Fibroblast of lung (primary cell): ENCODE data around the gene IL22RA2.

Experiments used
- EZH2 ChIP-seq: IDR thresholded peaks from 2 replicates; pipeline ENCODE4 v1.5.1; 2012; ENCODE audit warnings: low read length, control low read depth, mild to moderate bottlenecking; ENCODE audit errors: missing control alignments
- TF ChIP-seq, protein P1 (sequence below), 2 donors: IDR thresholded peaks in 1 of 2; conservative IDR thresholded peaks in 1 of 2; 1 replicate in 1 of 2; 2 replicates in 1 of 2; pipeline ENCODE4 v1.5.1; 2011 to 2012; ENCODE audit warnings: low read length in 2 of 2, control low read depth in 1 of 2, inconsistent platforms in 1 of 2, low read depth in 1 of 2, mild to moderate bottlenecking in 1 of 2

DNA sequence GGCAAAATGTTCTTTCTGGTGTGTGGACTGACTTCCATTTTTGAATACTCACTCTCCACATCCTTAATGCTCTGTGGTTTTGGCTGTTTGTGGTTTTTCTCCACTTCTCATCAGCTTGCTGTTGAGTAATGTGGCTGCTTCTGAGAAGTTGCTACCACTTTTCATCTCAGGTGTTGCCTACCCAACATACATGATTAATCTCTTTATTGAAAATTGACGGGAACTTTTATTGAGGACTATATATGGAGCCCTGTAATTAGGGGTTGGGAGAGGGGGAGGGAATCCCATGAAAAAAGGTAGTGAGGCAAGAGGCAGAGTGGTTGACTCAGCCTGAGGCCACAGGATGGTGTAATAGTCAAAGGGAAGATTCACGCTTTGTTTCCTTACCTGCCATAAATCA, 17.6 kb downstream of the IL22RA2 start:
- TF ChIP-seq, protein P1, sequence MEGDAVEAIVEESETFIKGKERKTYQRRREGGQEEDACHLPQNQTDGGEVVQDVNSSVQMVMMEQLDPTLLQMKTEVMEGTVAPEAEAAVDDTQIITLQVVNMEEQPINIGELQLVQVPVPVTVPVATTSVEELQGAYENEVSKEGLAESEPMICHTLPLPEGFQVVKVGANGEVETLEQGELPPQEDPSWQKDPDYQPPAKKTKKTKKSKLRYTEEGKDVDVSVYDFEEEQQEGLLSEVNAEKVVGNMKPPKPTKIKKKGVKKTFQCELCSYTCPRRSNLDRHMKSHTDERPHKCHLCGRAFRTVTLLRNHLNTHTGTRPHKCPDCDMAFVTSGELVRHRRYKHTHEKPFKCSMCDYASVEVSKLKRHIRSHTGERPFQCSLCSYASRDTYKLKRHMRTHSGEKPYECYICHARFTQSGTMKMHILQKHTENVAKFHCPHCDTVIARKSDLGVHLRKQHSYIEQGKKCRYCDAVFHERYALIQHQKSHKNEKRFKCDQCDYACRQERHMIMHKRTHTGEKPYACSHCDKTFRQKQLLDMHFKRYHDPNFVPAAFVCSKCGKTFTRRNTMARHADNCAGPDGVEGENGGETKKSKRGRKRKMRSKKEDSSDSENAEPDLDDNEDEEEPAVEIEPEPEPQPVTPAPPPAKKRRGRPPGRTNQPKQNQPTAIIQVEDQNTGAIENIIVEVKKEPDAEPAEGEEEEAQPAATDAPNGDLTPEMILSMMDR (conservative IDR thresholded peaks at IDR 0.05 in 1 of 2, IDR thresholded peaks at IDR 0.05 in 1 of 2; ENCODE audit: low read depth in 1 of 2, low read length in 2 of 2): no peak
- TF ChIP-seq EZH2: no peak
